Lower leg skin (tissue), 4 donors: ENCODE results near the gene SLC4A8. TPM values are rescaled to one million over a fixed set of nuclear protein-coding genes. Genes with fewer than 3 reads are reported as not detected.

Experiments
- DNase-seq, 2 donors: peaks; one replicate each; pipeline ENCODE4 v3.0.0-alpha.2; 2019; ENCODE audit warnings: low spot score in 2 of 2
- H3K4me3 ChIP-seq: fragments of 200-600 bp; sonication (generic); 2 replicates; pipeline ENCODE4 v1.5.1; 2017; ENCODE audit warnings: mild to moderate bottlenecking, low read depth; ENCODE audit not compliant: poor library complexity, severe bottlenecking
- POLR2A ChIP-seq, 2 donors: fragments of 450-650 bp; IDR thresholded peaks; one replicate each; pipeline ENCODE4 v1.6.1; 2016 to 2017; ENCODE audit warnings: antibody characterized with exemption in 2 of 2, mild to moderate bottlenecking in 1 of 2, moderate library complexity in 1 of 2
- WGBS, 2 donors: methylation state at CpG; one replicate each; pipeline ENCODE4 v1.1.5; 2018; 5-methylcytosine and 5-hydroxymethylcytosine counted together
- intact Hi-C: fragments of 100-400 bp; cut with DNase I; formaldehyde crosslinking; loops from one replicate; pipeline ENCODE4 v1.15.0; 2023; ENCODE audit warnings: low total_unique reads
- total RNA-seq, 4 donors: library from RNA; depleted of rRNA; stranded (reverse); fragments of >200 nt; gene quantifications; one replicate each; pipeline ENCODE4 v1.1.0, GENCODE V29; 2016
- TF ChIP-seq, protein P1 (sequence below), 3 donors: fragments of 450-650 bp; IDR thresholded peaks; one replicate each; pipeline ENCODE4 v1.5.1; 2016; ENCODE audit warnings: antibody characterized with exemption in 3 of 3, mild to moderate bottlenecking in 3 of 3, moderate library complexity in 2 of 3

Gene SLC4A8
- total RNA-seq, 4 donors from 2014 or later: 0.04 to 0.13 (median 0.06) TPM

DNA sequence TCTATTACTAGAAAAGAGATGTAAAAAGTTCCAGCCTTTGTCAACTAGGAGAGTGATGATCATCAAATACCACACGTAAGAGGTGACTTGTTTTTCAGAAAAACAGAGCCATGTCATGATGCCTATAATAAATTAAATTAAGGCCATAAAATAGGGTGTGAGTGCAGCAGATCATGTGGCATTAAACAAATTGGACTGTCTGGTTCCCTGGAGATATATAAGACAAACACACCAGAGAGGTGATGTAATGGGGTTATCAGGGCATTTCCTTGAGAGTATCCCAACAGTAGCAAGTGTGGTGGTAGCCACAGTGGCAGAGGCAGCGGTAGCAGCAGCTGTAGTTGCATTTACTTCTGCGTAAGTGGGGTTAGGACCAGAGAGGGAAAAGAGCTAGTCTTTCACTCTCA, 18.8 kb upstream of the SLC4A8 start:
- no peak for DNase-seq
- H3K4me3 ChIP-seq: no peak overlapping the region
- no peak for TF ChIP-seq POLR2A (IDR thresholded peaks at IDR 0.05)
- TF ChIP-seq, protein P1, sequence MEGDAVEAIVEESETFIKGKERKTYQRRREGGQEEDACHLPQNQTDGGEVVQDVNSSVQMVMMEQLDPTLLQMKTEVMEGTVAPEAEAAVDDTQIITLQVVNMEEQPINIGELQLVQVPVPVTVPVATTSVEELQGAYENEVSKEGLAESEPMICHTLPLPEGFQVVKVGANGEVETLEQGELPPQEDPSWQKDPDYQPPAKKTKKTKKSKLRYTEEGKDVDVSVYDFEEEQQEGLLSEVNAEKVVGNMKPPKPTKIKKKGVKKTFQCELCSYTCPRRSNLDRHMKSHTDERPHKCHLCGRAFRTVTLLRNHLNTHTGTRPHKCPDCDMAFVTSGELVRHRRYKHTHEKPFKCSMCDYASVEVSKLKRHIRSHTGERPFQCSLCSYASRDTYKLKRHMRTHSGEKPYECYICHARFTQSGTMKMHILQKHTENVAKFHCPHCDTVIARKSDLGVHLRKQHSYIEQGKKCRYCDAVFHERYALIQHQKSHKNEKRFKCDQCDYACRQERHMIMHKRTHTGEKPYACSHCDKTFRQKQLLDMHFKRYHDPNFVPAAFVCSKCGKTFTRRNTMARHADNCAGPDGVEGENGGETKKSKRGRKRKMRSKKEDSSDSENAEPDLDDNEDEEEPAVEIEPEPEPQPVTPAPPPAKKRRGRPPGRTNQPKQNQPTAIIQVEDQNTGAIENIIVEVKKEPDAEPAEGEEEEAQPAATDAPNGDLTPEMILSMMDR (IDR thresholded peaks at IDR 0.05): no peak
- 91% methylated on average over 3 of the region's 3 CpGs for WGBS, 2 donors
- intact Hi-C loops: no loop called here

DNA sequence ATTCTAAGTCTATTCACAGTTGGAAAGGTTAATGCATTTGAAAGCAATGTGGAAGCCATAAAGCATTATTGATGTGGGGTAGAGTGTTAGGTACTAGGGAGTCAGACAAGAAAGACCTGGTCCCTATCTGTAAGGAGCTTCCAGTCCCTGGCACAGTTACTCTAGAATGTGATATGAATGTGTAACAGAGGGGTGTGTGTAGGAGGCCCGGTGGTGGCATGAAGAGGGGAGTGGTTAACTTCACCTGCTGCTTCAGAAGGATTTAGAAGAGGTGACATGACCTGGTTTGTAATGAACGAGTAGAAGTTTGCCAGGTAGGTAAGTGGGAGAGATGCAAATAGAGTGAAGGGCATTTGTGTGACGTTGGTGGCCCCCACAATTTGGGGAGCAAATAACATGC, 18.3 kb upstream of the SLC4A8 start:
- intact Hi-C loops: no loop called here
- no peak overlapping the region for H3K4me3 ChIP-seq
- TF ChIP-seq POLR2A (IDR thresholded peaks at IDR 0.05): no peak
- TF ChIP-seq, protein P1 (IDR thresholded peaks at IDR 0.05): no peak
- 77 to 81% methylated on average over 3 of the region's 3 CpGs for WGBS, 2 donors
- DNase-seq: no peak

DNA sequence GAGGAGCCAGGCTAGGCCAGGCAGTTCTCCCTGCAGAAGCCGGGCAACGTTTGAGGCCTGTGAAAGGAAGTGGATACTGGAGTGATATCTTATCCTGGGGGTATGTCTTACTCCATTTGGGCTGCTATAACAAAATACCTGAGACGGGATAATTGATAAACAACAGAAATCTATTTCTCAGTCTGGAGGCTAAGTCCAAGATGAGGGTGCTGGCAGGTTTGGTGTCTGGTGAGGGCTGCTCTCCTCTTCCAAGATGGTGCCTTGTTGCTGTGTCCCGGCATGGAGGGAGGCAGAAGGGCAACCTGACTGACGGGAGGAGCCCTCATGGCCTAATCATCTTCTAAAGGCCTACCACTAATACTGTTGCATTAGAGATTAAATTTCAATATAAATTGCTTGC, 17.8 kb upstream of the SLC4A8 start:
- 82 to 92% methylated on average over 5 of the region's 5 CpGs for WGBS, 2 donors
- TF ChIP-seq, protein P1 (IDR thresholded peaks at IDR 0.05): no peak
- intact Hi-C loops: no loop called here
- no peak overlapping the region for H3K4me3 ChIP-seq
- DNase-seq: no peak

DNA sequence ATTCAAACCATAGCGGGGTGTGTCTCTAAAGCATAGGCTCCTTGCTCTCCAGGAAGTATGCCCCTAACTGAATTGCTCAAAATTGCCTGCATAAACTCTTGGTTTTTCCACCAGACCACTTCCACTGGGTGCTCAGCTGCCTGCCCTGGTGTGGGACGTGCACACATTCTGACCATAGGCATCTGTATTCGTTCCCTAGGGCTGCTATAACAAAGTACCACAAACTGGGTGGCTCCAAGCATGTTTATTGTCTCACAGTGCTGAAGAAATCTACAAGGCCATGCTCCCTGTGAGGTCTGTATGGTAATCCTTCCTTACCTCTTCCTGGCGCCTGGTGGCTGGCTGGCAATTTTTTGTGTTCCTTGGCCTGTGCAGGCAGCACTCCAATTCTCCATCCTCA, 17.0 kb upstream of the SLC4A8 start:
- 52 to 62% methylated on average over 4 of the region's 4 CpGs for WGBS, 2 donors
- intact Hi-C loops: no loop called here

DNA sequence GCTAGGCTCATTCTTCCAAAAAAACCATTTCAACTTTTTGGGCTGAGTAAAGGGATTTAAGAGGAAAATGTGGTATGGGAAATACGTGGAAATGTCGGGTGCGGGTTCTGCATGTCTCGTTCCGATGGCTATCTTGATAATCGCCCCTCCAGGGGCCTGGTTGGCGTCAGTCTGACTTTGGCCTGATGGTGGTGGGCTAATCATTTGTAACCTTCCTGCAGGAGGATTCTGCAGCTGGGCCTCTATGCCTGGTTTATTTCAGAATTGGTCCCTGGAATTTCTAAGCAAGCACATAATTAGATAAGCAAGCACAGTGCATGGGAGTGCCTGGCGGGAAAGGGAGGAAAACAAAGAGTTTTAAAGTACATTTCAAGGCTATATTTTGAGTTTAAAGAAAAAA, 14.8 kb upstream of the SLC4A8 start:
- WGBS, 2 donors: 86 to 88% methylated on average over 8 of the region's 8 CpGs
- DNase-seq: no peak
- intact Hi-C loops: no loop called here
- no peak overlapping the region for H3K4me3 ChIP-seq
- TF ChIP-seq, protein P1 (IDR thresholded peaks at IDR 0.05): no peak
- no peak for TF ChIP-seq POLR2A (IDR thresholded peaks at IDR 0.05)

More for the DNA sequence above, 17.0 kb upstream of the SLC4A8 start:
- TF ChIP-seq, protein P1 (IDR thresholded peaks at IDR 0.05): no peak
- TF ChIP-seq POLR2A (IDR thresholded peaks at IDR 0.05): no peak
- no peak overlapping the region for H3K4me3 ChIP-seq
- no peak for DNase-seq

DNA sequence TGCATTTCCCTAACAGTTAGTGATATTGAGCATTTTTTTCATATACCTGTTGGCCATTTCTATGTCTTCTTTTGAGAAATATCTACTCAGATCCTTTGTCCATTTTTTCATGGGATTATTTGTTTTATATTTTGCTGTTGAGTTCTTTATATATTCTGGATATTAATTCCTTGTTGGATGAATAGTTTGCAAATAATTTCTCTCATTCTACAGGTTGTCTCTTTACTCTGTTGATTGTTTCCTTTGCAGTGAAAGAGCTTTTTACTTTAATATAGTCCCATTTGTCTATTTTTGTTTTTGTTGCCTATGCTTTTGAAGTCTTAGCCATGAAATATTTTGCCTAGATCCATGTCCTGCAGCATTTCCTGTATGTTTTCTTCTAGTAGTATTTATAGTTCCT, 11.5 kb upstream of the SLC4A8 start:
- no peak overlapping the region for H3K4me3 ChIP-seq
- DNase-seq: no peak
- intact Hi-C loops: no loop called here
- TF ChIP-seq, protein P1 (IDR thresholded peaks at IDR 0.05): no peak
- no peak for TF ChIP-seq POLR2A (IDR thresholded peaks at IDR 0.05)
